ENCODE measurements around the gene CRYGN.

CRYGN gene

GRCh38 chr7:151459726-151460473, 20.0 kb upstream of the CRYGN start:
- no peak for DNase-seq

- no peak for DNase-seq
These were observed 17.6 kb upstream of the CRYGN start for GRCh38 chr7:151457534-151457933.

GRCh38 chr7:151456782-151457181, 16.8 kb upstream of the CRYGN start:
- no peak for DNase-seq

- no peak for DNase-seq
These were observed 16.3 kb upstream of the CRYGN start for GRCh38 chr7:151456276-151456675.

- no peak for DNase-seq
These were observed 15.7 kb upstream of the CRYGN start for GRCh38 chr7:151455690-151456089.

- DNase-seq, result no peak
These were observed 15.1 kb upstream of the CRYGN start for GRCh38 chr7:151454932-151455530.

GRCh38 chr7:151454305-151454704, 14.4 kb upstream of the CRYGN start:
- DNase-seq, result no peak

GRCh38 chr7:151453326-151453791, 13.4 kb upstream of the CRYGN start:
- no peak for DNase-seq

- no peak for DNase-seq
These were observed 12.9 kb upstream of the CRYGN start for GRCh38 chr7:151452680-151453325.

- no peak for DNase-seq
These were observed 12.0 kb upstream of the CRYGN start for GRCh38 chr7:151451626-151452571.

- no peak for DNase-seq
These were observed 11.2 kb upstream of the CRYGN start for GRCh38 chr7:151451156-151451555.

GRCh38 chr7:151449990-151450389, 10.0 kb upstream of the CRYGN start:
- no peak for DNase-seq

GRCh38 chr7:151448261-151449252, 8.6 kb upstream of the CRYGN start:
- DNase-seq, result peak; percentile 65

GRCh38 chr7:151447901-151448260, 7.9 kb upstream of the CRYGN start:
- no peak for DNase-seq

- no peak for DNase-seq
These were observed 7.4 kb upstream of the CRYGN start for GRCh38 chr7:151447312-151447711.

- DNase-seq, result no peak
These were observed 6.5 kb upstream of the CRYGN start for GRCh38 chr7:151446412-151446811.

GRCh38 chr7:151444632-151445031, 4.7 kb upstream of the CRYGN start:
- no peak for DNase-seq

- no peak for DNase-seq
These were observed 3.0 kb upstream of the CRYGN start for GRCh38 chr7:151442776-151443496.

- DNase-seq, result no peak
These were observed 981 bp upstream of the CRYGN start for GRCh38 chr7:151440799-151441445.

GRCh38 chr7:151438864-151439601, 908 bp downstream of the CRYGN start:
- no peak for DNase-seq

Measured in stimulated activated CD4-positive, alpha-beta T cell treated with anti-CD3 and anti-CD28 coated beads, Interleukin-1b, Interleukin-23, amount 100 ng/mL, for 48 hours (primary cell).